AG08395 (cell line): Measurements from ENCODE around the gene NCOA5.

Source experiments
- DNase-seq: peaks from one replicate; pipeline ENCODE4 v3.0.0; 2012; ENCODE audit warnings: mixed read lengths, low spot score

The NCOA5 gene

DNA sequence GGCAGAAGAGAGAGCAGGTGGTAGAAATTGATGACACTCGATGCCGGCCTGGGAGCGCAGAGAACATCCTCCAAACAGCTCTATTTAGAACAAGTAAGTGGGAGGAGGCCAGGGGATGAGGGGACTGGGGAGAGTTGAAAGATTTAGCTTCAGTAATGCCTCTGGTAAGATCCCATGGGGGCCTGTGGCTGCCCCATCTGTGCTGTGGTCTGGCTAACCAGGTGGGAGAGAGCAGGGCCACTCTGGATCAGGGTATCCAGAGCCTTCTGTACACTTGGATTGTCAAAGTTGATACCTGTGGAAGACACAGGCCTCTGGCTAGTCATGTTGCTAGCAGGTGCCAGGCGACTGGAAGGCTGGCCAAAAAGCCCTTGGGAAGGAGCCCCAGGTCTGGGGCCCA, 27.6 kb downstream of the NCOA5 start:
- no peak for DNase-seq

DNA sequence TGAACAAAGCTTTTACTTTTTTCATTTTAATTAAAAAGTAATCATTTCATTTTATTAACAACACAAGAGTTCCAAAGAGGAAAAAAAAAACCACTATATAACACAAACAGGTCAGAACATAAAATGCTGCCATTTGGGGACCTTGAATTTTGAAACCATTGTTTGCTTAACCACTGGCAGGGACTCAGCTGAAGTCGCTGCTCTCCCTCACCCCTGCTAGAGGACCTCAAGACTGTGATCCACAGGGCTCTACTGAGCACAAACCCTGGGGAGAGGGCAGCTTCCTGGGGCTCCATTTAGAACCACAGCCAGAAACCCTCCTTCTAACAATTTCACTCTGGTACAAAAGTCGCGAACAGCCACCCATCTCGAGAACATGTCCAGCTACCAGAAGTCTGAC, 28.8 kb downstream of the NCOA5 start:
- no peak for DNase-seq

DNA sequence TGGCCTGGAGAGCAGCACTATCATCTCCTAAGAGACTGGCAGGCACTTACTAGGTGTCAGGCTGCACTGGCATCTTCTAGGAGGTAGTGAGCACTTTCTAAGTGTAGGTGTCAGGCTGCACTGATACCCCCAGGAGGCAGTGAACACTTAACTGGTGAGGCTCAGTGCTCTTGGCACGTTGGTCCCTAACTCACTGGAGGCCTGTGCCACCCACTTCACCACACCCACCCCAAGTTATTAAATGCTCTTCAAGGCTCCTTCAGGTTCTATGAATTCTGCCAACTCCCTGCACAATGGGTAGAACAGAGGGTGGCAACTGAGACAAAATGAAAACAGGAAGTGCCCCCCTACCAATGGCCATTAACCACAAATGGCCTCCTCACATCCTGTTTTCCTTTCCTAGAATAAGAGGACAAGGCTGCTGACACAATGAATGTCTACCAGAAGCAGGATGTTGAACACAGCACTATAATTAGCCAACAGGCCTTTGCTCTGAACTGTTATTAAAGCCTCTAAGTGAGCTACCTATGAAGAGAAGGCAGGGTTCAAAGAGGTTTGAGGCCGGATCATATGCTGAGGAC, 29.4 kb downstream of the NCOA5 start:
- no peak for DNase-seq

DNA sequence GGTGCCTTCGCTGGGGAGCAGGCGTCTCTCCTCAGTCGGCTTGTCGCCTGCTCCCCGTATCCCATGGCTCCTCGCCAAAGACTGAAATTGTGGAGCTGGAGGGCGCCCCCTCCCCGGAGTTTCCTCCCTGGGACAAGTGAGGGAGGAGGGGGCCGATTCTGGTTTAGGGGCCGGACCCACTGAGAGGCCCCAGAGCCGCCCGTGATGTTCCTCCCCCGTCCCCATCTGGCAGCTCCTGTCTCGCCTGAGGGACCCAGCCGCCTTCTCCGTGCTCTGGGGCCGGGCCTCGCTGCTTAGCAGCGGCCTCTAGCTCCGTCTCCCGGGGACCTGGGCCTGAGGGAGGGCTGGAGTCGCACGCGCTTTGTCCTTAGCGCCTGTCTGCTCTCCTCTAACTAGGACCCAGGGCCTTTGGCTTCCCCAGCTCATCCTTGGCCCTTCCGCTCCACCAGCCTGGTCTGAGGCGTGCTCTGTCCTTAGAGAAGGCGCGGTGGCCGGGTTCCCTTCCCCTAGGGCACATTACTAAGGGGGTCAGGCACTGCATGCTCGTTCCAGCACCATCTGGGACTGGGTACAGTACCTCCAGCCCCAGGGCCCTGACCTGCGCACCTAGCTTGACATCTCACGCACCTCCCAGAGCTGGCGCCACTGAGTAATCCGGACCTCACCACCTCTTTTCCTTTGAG, 31.0 kb downstream of the NCOA5 start:
- DNase-seq, result no peak

DNA sequence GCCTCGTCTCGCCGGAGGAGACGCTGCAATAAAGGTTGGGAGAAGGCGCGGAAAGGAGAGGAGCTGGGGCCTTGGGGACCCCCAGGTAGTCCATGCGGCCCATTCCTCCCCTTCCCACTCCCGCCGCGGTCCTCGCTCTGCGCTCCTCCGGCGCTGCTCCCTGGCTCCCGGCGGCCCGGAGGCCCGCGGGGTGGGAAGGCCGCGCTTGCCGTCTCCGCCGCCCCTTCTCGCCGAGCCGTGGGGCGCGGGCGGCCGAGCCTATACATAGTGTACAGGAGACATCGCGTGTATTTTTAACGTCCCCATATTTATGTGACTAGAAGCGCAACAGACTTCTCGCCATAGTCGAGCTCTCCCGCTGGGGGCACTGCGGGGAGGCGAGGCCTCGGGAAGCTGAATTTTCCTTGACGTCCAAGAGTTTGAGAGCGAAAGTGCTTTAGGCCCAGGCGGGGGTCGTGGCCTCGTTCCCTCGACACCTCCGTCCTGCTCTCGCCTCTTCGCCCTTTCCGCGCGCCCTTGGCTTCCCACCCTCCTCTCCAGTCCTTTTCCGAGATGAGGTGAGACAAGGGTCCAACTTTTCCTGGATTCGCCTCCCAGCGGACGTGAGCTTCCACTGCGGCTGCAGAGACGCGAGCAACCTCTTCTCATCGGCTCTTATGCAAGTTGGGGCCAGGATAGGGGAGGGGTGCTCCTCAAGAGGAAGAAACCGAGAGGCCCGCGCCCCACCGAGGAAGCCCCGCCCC, 31.7 kb downstream of the NCOA5 start:
- DNase-seq, result peak; percentile 37

DNA sequence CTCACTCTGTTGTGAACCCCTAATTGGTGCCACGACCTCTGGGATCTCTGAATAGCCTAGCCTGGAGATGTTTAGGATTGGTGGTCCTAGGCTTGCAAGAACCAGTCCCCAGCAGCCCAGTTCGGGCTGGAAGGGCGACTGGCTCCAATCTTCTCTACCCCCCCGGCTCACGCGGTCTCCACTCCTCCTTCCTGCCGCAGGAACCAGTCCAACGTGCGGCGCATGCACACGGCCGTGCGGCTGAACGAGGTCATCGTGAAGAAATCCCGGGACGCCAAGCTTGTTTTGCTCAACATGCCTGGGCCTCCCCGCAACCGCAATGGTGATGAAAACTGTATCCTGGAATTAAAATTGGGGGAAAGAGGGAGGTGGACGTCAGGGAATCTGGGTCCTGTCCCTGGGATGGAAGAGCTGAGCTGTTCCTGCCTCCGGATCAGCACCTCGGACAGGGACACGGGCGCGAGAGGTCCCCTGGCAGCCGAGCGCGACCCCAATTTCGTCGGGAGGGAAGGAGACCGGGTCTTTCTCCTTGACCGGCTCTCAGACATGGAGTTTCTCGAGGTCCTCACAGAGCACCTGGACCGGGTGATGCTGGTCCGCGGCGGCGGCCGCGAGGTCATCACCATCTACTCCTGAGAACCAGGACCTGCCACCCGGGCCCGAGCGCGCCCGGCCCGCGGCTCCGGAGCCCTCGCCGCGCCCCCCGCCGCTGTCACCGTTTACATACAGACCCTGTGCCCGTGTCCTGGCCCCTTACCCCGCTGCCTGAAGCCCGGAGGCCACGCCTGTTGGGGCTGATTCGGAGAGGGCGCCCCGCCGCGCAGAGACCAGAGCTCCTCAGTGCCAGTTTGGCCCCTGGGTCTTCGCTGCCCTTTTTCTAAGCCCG, 32.5 kb downstream of the NCOA5 start:
- DNase-seq, result peak; percentile 60

DNA sequence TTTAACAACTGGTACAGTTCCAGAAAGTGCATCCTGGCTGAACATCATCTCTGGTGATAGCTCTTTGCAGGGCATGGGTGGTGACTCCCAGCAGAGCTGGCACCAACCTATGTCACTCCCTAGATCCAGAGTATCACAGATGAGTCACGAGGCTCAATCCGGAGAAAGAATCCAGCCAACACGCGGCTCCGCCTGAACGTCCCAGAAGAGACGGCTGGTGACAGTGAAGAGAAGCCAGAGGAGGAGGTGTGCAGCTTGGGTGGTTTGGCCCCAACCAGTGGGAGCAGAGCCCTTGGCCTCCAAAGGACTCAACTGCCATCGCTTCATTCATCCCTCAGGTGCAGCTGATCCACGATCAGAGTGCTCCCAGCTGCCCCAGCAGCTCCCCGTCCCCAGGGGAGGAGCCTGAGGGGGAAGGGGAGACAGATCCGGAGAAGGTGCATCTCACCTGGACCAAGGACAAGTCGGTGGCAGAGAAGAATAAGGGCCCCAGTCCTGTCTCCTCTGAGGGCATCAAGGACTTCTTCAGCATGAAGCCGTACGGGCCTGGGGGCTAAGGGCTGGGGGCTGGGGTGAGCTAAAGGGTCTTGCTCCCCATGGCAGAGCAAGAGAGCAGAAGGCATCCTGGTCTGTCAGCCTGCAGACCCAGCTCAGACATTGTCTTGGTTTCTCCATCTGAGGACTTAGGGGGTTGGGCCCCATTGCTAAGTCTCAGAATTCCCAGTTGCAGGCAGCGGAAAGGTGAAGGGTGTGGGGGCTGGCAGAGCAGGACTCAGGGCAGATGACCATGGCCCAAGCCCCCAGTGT, 33.5 kb downstream of the NCOA5 start:
- DNase-seq, result no peak

DNA sequence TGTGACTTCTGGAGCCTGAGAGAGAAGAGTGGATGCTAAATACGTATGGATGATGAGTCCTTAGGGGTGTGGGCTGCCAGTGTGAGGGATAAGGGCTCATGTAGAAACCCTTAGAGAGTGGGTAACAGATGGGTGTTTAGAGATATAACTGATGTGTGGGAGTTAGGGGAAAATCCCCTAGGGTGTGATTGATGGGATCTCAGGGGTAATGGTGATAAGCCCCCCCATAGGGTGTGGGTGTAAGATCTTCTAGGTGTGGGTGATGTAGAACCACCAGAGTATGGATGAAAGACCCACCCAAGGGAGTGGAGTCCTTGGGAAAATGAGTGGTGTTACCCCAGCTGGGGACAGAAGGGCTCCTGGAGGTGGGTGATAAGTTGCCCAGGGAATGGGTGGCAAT, 34.5 kb downstream of the NCOA5 start:
- DNase-seq, result no peak

DNA sequence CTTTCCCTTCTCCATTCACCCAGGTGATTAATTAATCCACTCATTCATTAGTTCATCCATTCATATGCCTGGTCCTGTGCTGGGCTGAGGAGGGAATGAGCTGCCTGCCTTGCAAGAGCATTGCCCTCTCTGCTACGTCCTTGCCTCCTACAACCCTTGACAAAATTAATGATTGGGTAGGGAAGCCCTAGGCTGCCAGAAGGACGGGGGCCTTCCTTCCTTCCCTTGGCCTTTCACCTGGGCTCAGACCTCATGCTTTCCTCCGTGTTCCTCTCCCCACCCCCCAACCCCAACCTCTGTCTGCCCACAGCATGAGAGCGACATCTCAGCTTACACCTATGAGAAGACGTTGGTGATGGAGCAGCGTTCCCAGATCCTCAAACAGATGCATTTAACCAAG, 35.2 kb downstream of the NCOA5 start:
- DNase-seq, result no peak

DNA sequence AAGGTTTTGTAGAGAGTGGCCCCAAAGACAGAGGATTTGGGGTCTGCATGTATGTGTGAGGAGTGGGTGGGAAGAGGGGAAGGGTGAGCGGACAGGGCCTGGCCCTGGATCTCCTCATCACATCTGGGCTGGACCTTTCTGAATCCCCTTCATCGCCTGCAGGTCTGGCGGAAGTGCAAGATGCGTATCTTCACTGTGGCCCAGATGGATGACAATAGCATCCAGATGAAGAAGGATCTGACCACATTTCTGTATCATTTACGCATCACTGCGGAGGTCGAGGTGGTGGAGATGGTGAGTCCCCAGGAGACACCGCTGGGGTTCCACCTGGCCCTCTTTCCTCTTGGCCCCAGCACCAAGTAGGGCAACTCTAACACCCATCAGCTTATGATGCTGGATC, 36.3 kb downstream of the NCOA5 start:
- DNase-seq, result no peak

DNA sequence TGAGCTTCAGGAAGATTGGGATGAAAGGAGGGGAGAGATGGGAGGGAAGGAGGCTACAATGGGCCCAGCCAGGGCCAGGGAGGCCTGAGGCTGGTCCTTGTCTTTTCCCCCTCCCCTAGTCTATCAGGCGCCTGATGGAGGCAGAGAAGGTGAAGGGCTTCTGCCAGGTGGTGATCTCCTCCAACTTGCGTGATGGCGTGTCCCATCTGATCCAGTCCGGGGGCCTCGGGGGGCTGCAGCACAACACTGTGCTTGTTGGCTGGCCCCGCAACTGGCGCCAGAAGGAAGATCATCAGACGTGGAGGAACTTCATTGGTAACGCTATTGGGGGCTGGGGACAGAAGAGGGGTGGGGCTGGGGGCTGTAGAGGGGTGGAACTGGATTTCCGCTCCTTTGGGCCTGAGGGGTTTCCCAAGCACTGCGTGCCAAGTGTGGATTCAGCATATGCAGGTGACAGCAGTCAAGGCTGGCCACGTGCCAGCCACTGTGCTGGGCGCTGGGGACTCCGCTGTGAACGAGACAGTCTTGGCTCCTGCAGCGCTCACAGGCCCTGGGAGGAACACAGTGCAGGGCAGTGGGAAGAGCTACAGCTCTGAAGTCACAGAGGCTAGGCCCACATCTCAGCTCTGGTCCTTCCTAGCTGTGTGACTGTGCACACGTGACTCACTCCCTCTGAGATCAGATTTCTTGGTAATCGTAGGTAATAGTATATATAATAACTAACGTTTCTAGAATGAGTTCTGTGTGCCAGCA, 38.0 kb downstream of the NCOA5 start:
- DNase-seq, result no peak

DNA sequence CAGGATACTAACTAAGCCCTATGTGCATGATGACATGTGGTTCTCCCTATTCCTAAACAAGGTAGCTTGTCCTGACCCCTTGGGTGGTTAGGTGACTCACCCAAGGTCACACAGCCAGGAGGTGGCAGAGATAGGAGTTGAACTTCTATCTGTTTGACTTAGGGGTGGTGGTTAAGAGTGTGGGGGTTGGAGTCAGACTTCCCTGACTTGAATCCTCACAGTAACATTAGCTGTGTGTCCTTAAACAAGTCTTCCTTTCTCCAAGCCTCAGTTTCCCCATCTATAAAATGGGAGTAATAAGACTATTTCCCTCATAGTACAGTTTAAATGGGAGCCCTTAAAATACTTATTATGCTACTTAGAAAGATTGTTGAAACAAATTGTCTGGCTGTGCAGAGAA, 38.9 kb downstream of the NCOA5 start:
- DNase-seq, result no peak

DNA sequence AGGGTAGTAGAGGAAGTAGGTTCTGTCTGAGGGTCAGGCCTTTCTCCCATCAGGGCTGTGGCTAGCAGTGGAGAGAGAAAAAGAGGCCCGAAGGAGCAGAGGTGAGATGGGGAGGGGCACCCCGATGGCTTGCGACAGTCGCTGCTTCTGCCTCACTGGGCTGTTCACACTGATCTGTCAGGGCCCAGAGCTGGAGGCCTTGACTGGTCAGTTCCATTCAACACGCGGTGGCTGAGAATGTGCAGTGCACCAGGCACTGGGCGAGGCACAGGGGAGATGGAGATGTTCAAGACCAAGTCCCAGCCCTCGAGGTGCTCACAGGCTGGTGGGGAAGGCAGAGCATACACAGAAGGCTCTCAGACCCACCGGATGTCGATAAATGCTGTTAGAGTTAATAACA, 39.3 kb downstream of the NCOA5 start:
- DNase-seq, result no peak

DNA sequence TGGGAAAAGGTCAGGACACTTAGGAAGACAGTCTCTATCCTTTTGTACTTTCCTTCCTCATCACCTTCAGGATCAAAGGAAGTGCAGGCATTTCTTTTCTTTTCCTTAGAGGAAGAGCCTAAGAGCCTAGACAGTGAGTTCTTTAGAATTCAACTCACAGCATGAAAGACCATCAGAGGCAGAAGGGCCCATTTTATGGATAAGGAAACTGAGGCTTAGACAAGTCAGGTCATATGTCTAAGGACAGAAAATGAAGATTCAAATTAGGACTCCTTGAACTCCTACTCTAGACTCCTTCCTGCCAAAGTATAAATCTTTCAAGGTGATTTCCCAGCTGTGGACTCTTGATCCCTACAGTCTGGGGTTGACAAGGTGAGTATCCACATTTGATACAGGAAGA, 39.9 kb downstream of the NCOA5 start:
- DNase-seq, result no peak

DNA sequence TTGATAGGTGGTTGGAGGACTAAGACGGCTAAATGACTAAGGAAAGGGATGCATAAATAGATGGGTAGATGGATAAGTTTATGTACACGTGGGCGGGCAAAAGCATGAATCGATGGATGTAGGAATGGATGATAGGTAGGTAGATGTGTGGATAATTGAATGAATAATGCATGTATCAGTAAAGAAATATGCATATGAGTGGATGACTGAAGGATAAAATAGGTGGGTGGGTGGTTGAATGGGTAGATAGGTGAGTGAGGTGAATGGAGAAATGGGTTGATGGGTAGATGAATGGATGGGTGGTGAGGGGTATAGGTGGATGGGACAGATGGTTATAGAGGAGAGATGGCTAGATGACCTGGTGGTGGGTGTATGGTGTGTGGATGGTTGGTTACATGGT, 40.6 kb downstream of the NCOA5 start:
- DNase-seq, result no peak

DNA sequence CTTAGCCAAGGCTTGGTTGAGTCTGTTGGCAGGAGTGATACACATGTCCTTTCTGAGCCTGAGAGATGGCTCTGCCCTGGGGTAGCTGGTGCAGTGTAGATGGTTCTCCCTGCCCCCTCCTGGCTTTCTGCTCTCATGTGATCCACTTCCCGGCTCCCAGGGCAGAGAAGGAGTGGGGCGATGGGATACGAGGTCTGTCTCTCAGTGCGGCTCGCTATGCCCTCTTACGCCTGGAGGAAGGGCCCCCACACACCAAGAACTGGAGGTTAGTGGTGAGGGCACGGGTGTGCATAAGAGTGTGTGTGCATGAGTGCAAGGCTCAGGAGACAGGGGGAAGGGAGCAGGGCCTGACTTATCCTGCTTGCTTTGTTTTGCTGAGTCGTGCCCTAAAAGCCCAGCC, 41.9 kb downstream of the NCOA5 start:
- no peak for DNase-seq

DNA sequence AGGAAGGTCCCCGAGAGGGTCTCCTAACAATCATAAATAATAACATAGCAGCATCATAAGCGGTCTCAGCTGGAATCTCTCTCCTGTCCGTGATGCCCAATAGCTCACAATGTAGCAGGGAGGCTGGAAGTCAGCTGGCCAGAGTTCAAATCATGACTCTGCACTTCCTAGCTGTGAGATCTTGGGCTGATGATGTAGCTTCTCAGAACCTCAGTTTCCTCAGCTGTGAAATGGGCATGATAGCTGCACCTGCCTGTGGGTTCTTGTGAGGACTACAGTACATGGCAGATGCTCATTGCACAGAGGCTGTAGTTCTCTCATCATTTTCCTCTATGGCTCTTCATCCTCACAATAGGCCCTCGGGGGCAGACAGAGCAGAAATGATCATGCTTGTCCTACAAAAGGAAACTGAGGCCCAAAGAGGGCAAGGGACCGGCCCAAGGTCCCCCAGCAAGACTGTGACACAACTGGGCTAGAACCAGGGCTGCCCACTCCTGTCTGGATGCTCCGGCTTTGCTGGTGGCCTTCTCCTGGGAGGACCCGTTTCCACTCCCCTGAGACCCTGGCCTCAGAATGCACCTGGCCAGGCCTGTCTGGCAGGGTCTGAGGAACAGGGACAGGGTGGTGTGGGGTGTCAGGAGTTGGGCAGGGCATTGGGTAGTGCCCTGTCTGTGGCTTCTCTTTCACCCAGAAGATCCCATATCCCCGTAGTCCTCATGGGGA, 43.0 kb downstream of the NCOA5 start:
- no peak for DNase-seq

DNA sequence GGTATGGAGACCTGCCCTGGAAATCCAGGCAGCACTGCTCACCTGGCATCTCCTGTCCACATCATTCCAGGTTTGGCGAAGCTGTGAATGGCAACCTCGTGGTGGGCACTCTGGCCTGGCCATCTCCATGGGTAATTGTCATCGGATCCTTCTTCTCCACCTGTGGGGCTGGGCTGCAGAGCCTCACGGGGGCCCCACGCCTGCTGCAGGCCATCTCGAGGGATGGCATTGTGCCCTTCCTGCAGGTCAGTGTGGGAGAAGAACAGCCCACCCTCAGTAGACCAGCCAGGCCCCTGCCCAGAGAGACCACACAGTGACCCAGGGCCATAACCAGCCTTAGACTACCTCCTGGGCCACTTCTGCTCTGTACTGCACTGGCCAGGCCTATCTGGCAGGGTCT, 44.9 kb downstream of the NCOA5 start:
- no peak for DNase-seq

DNA sequence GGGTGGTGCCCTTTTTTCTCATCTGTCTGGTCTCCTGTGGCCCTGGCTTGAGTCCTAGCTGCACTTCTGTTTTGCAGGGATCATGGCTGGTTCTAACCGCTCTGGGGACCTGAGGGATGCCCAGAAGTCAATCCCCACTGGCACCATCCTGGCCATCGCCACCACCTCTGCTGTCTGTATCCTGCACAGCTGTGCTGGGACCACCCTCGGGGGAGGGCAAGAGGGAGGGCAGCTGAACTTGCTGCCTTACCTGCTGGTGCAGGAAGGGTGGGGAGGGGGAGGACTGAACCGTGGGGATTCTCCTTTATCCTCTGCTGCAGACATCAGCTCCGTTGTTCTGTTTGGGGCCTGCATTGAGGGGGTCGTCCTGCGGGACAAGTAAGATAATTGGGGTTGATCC, 46.2 kb downstream of the NCOA5 start:
- no peak for DNase-seq

DNA sequence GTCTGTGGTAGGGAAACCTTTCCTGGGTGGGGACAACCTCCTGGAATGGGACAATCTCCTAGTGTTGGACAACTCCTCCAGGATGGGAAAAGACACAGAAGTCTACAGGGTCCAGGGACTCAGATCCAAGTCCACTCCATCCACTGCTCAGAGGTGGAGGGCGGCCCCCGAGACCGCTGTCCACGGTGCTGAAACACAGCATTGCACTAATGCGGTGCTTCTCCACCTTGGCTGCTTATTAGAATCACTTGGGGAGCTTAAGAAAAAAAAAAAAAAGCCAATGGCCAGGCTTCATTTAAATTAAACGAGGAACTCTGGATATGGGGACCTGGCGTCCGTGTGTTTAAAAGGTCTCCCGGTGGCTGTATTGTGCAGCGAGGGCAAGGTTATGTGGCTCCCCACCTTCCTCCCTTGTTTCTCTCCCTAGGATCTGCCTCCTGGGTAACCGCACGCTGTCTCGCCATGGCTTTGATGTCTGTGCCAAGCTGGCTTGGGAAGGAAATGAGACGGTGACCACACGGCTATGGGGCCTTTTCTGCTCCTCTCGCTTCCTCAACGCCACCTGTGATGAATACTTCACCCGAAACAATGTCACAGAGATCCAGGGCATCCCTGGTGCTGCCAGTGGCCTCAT, 48.7 kb downstream of the NCOA5 start:
- DNase-seq, result peak; percentile 53
